ENCODE measurements around the gene IFNA10. TPM values are rescaled to one million over a fixed set of nuclear protein-coding genes. Genes with fewer than 3 reads are reported as not detected.
"Not testable (repeated sequence)": the region's sequence is repeated elsewhere in the genome, so short reads cannot be mapped to it uniquely, and the experiment has no call there.

IFNA10 gene
- polyA plus RNA-seq, 1 donor from 2014 or later, result not detected

DNA sequence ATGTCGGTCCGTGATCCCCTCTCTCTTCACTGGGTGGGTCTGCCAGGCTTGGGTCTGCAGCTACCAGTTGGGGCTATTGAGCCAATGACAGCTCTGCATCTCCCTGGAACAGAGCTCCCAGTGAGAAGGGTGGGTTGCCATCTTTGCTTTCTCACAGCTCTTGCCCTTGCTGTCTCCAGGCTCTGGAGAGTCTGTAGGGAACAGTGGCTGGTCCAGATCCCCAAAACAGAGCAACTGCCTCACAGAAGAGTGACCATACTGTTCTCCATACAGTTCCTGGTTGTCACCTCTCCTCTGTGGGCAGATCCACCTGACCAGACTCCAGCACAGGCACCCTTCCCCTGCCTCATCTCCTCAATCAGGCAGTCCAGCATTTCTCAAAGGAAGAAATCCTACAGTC is 26.3 kb upstream of the IFNA10 start:
- H3K9me2 ChIP-seq (ENCODE audit: insufficient read depth, low read length), result no peaks in the 10 kb centered on the region

DNA sequence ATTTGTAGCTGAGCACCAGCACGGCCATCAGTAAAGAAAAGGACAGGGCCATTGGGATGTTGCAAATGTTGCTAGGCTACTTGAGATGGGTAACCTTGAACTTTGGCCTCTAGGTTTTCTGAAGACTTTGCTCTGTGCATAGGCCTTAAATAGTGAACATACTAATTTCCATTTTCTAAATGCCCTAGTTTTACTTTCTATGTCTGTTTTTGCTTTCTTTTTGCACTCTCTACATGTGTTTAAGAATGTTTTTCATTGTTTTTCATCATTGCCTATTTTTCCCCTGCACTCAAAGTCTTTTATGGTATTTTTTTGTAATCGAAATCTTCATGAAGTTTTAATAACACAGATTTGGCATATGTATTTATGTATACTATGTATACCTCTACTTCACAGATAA is 21.2 kb upstream of the IFNA10 start, which contains the start of gene IFNA17:
Gene IFNA17 (minus strand): TSS at position 101 of the 400 bp plus-strand sequence. CDS start 49 bp downstream, at position 52.
- H4K20me1 ChIP-seq (ENCODE audit: insufficient read depth), result no peaks in the 10 kb centered on the region
- H3K36me3 ChIP-seq (ENCODE audit: insufficient read depth, low read length), result no peaks in the 10 kb centered on the region
- H3K27ac ChIP-seq (ENCODE audit: low read length), result no peak within 1 kb of the TSS
- no peaks in the 10 kb centered on the region for H3K79me2 ChIP-seq (replicated peaks; ENCODE audit: insufficient read depth, low read length)
- H3K9me2 ChIP-seq (ENCODE audit: insufficient read depth, low read length), result no peaks in the 10 kb centered on the region
- no peak within 1 kb of the TSS for H3K9ac ChIP-seq (ENCODE audit: low read length)
- no peak for TF ChIP-seq EP300 (conservative IDR thresholded peaks at IDR 0.05; ENCODE audit: poor library complexity, severe bottlenecking)
- no peak for TF ChIP-seq TAF1 (IDR thresholded peaks at IDR 0.05; ENCODE audit: low read depth)
- TF ChIP-seq RAD21 (conservative IDR thresholded peaks at IDR 0.05), result no peak
- no peak for TF ChIP-seq SMC3 (conservative IDR thresholded peaks at IDR 0.05; ENCODE audit: poor library complexity)
- TF ChIP-seq, protein P1, sequence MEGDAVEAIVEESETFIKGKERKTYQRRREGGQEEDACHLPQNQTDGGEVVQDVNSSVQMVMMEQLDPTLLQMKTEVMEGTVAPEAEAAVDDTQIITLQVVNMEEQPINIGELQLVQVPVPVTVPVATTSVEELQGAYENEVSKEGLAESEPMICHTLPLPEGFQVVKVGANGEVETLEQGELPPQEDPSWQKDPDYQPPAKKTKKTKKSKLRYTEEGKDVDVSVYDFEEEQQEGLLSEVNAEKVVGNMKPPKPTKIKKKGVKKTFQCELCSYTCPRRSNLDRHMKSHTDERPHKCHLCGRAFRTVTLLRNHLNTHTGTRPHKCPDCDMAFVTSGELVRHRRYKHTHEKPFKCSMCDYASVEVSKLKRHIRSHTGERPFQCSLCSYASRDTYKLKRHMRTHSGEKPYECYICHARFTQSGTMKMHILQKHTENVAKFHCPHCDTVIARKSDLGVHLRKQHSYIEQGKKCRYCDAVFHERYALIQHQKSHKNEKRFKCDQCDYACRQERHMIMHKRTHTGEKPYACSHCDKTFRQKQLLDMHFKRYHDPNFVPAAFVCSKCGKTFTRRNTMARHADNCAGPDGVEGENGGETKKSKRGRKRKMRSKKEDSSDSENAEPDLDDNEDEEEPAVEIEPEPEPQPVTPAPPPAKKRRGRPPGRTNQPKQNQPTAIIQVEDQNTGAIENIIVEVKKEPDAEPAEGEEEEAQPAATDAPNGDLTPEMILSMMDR (IDR thresholded peaks at IDR 0.05; ENCODE audit: poor library complexity, severe bottlenecking), result no peak
- TF ChIP-seq MXI1 (conservative IDR thresholded peaks at IDR 0.05; ENCODE audit: poor library complexity, severe bottlenecking), result no peak
- TF ChIP-seq POLR2AphosphoS5 (IDR thresholded peaks at IDR 0.05), result no peak
- no peak within 1 kb of the TSS for H3K4me2 ChIP-seq (ENCODE audit: low read length)
- no peak within 1 kb of the TSS for H3K4me3 ChIP-seq (ENCODE audit: low read length)
- no peaks in the 10 kb centered on the region for H3F3A ChIP-seq (ENCODE audit: insufficient read depth, low read length, poor library complexity, severe bottlenecking)
- no peaks in the 10 kb centered on the region for H3K27me3 ChIP-seq (ENCODE audit: insufficient read depth, low read depth, low read length)
- H2AFZ ChIP-seq (ENCODE audit: low read depth, low read length), result no peak within 1 kb of the TSS
- no peaks in the 10 kb centered on the region for H3K9me3 ChIP-seq (ENCODE audit: low read length)

More for the DNA sequence above, 26.3 kb upstream of the IFNA10 start:
- H4K20me1 ChIP-seq (ENCODE audit: insufficient read depth), result no peaks in the 10 kb centered on the region
- no peak for TF ChIP-seq RAD21 (conservative IDR thresholded peaks at IDR 0.05)
- no peak for TF ChIP-seq POLR2AphosphoS5 (IDR thresholded peaks at IDR 0.05)
- TF ChIP-seq EP300 (conservative IDR thresholded peaks at IDR 0.05; ENCODE audit: poor library complexity, severe bottlenecking), result no peak
- TF ChIP-seq, protein P1 (IDR thresholded peaks at IDR 0.05; ENCODE audit: poor library complexity, severe bottlenecking), result no peak
- TF ChIP-seq, protein P2, sequence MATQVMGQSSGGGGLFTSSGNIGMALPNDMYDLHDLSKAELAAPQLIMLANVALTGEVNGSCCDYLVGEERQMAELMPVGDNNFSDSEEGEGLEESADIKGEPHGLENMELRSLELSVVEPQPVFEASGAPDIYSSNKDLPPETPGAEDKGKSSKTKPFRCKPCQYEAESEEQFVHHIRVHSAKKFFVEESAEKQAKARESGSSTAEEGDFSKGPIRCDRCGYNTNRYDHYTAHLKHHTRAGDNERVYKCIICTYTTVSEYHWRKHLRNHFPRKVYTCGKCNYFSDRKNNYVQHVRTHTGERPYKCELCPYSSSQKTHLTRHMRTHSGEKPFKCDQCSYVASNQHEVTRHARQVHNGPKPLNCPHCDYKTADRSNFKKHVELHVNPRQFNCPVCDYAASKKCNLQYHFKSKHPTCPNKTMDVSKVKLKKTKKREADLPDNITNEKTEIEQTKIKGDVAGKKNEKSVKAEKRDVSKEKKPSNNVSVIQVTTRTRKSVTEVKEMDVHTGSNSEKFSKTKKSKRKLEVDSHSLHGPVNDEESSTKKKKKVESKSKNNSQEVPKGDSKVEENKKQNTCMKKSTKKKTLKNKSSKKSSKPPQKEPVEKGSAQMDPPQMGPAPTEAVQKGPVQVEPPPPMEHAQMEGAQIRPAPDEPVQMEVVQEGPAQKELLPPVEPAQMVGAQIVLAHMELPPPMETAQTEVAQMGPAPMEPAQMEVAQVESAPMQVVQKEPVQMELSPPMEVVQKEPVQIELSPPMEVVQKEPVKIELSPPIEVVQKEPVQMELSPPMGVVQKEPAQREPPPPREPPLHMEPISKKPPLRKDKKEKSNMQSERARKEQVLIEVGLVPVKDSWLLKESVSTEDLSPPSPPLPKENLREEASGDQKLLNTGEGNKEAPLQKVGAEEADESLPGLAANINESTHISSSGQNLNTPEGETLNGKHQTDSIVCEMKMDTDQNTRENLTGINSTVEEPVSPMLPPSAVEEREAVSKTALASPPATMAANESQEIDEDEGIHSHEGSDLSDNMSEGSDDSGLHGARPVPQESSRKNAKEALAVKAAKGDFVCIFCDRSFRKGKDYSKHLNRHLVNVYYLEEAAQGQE (IDR thresholded peaks at IDR 0.05; ENCODE audit: borderline replicate concordance), result no peak
- TF ChIP-seq SMC3 (conservative IDR thresholded peaks at IDR 0.05; ENCODE audit: poor library complexity), result no peak
- no peak overlapping the region for H3K4me2 ChIP-seq (ENCODE audit: low read length)
- H3K27ac ChIP-seq (ENCODE audit: low read length), result no peak overlapping the region
- H3K9me3 ChIP-seq (ENCODE audit: low read length), result no peaks in the 10 kb centered on the region
- no peaks in the 10 kb centered on the region for H3K36me3 ChIP-seq (ENCODE audit: insufficient read depth, low read length)
- H3K27me3 ChIP-seq (ENCODE audit: insufficient read depth, low read depth, low read length), result no peaks in the 10 kb centered on the region
- no peaks in the 10 kb centered on the region for H3F3A ChIP-seq (ENCODE audit: insufficient read depth, low read length, poor library complexity, severe bottlenecking)
- H3K9ac ChIP-seq (ENCODE audit: low read length), result no peak overlapping the region
- no peaks in the 10 kb centered on the region for H3K79me2 ChIP-seq (replicated peaks; ENCODE audit: insufficient read depth, low read length)
- no peak overlapping the region for H2AFZ ChIP-seq (ENCODE audit: low read depth, low read length)
- H3K4me3 ChIP-seq (ENCODE audit: low read length), result no peak overlapping the region

DNA sequence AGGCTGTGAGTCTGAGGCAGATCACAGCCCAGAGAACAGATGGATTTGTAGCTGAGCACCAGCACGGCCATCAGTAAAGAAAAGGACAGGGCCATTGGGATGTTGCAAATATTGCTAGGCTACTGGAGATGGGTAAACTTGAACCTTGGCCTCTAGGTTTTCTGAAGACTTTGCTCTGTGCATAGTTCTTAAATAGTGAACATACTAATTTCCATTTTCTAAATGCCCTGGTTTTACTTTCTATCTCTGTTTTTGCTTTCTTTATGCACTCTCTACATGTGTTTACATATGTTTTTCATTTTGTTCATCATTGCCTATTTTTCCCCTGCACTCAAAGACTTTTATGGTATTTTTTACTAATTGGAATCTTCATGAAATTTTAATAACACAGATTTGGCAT is 10.3 kb upstream of the IFNA10 start, which contains the start of gene IFNA16:
Gene IFNA16 (minus strand): TSS at position 101 of the 400 bp plus-strand sequence. CDS start 6 bp downstream, at position 95.
- H3K27ac ChIP-seq (ENCODE audit: low read length); H3K79me2 ChIP-seq (replicated peaks; ENCODE audit: insufficient read depth, low read length); H4K20me1 ChIP-seq (ENCODE audit: insufficient read depth); H3K9me2 ChIP-seq (ENCODE audit: insufficient read depth, low read length); H3K4me2 ChIP-seq (ENCODE audit: low read length); H3K27me3 ChIP-seq (ENCODE audit: insufficient read depth, low read depth, low read length); H3F3A ChIP-seq (ENCODE audit: insufficient read depth, low read length, poor library complexity, severe bottlenecking); H3K9me3 ChIP-seq (ENCODE audit: low read length); H3K36me3 ChIP-seq (ENCODE audit: insufficient read depth, low read length); H3K4me3 ChIP-seq (ENCODE audit: low read length); H2AFZ ChIP-seq (ENCODE audit: low read depth, low read length); H3K9ac ChIP-seq (ENCODE audit: low read length): not testable (repeated sequence)

DNA sequence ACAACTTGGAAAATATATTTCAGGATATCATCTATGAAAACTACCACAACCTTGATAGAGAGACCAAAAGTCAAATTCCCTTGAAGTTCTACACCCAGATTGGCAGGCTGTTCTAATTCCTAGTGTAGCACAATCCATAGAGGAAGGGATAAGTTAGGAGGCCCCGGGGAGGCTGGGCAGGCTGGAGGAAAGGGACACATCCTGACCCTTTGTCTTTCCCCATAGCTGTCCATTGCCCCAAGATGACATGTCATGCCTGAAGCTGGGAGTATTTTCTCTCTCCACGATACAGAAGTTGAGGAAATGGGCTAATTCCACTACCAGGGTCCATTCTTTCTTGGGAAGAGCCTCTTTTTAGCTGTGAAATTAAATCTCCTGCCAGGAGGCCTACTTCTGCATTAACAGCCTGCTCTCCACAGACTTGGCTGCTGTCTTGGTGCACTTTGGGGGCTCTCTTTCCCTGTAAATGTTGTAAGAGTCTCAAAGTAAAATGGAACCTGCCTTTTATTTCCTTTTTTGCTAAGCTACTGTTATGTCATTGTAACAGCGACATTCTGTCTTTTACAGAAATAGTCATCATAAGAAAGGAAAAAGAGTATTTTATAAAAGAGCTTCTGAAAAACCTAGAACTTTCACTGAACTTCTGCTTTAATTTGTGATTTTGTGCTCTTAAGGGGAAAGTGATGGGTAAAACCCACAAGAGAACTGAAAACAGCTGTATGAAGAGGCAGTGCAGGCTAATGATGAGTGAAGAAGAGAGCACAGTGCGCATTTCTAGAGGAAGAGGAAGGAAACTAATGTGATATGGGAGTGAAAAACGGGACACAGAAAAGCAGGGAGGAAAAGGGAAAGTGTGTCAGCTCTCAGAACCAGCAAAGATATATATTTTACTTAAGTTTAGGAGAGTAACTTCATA is 6.7 kb upstream of the IFNA10 start:
- not testable (repeated sequence) for H2AFZ ChIP-seq (ENCODE audit: low read depth, low read length); H3K36me3 ChIP-seq (ENCODE audit: insufficient read depth, low read length); H3K9ac ChIP-seq (ENCODE audit: low read length); H3K9me3 ChIP-seq (ENCODE audit: low read length); H3K79me2 ChIP-seq (replicated peaks; ENCODE audit: insufficient read depth, low read length); H3K4me3 ChIP-seq (ENCODE audit: low read length); H3K9me2 ChIP-seq (ENCODE audit: insufficient read depth, low read length); H3F3A ChIP-seq (ENCODE audit: insufficient read depth, low read length, poor library complexity, severe bottlenecking); H3K4me2 ChIP-seq (ENCODE audit: low read length); H4K20me1 ChIP-seq (ENCODE audit: insufficient read depth); H3K27me3 ChIP-seq (ENCODE audit: insufficient read depth, low read depth, low read length); H3K27ac ChIP-seq (ENCODE audit: low read length)

Measured in neural cell (in vitro differentiated cells).